GM12878 (cell line): Measurements from ENCODE around the gene CLCNKA. TPM values are rescaled to one million over a fixed set of nuclear protein-coding genes. Genes with fewer than 3 reads are reported as not detected.

Source experiments
- ATAC-seq: fragments of 200-7000 bp; cut with Tn5 transposase; 3 replicates; pipeline ENCODE4 v1.9.1; 2020; ENCODE audit warnings: mild to moderate bottlenecking, moderate library complexity
- BruUV-seq: library from RNA; stranded (reverse); fragments of 400-500 nt; replicated peaks from 2 replicates; lab custom pipeline; 2021; lab: Mats Ljungman, UMichigan
- CTCF ChIA-PET: fragments of 300-600 bp; sonication (Branson Sonifier 250); formaldehyde crosslinking; extraction: SDS; loops from one replicate; lab custom pipeline; 2021; ENCODE audit warnings: inconsistent platforms; lab: Yijun Ruan, JAX
- POLR2A ChIA-PET: fragments of 350-600 bp; formaldehyde crosslinking; extraction: SDS; loops from one replicate; lab custom pipeline; 2021; ENCODE audit warnings: inconsistent platforms; lab: Charles Lee
- RAD21 ChIA-PET: fragments of 300-600 bp; sonication (Branson Sonifier 250); formaldehyde crosslinking; loops from one replicate; lab custom pipeline; 2023; ENCODE audit warnings: antibody characterized with exemption; ENCODE audit not compliant: unreplicated experiment; lab: Charles Lee
- SMC1A ChIA-PET: fragments of 300-600 bp; sonication (Branson Sonifier 250); formaldehyde crosslinking; loops from one replicate; lab custom pipeline; 2023; ENCODE audit not compliant: unreplicated experiment, uncharacterized antibody; lab: Charles Lee
- DNase-seq: peaks from one replicate; pipeline ENCODE4 v3.0.0-alpha.2; 2011; ENCODE audit warnings: low read depth, low spot score
- FAIRE-seq: peaks from 3 replicates; lab custom pipeline; 2011; peaks lifted over from hg19 to GRCh38; lab: Jason Lieb, UNC
- H2AFZ ChIP-seq: 2 replicates; pipeline ENCODE4 v1.6.0; 2011; ENCODE audit warnings: low read depth, low read length, control low read depth; ENCODE audit not compliant: control insufficient read depth
- H3K27ac ChIP-seq: 2 replicates; pipeline ENCODE4 v1.5.1; 2011; ENCODE audit warnings: control low read depth; ENCODE audit not compliant: control insufficient read depth, insufficient read depth
- H3K27me3 ChIP-seq, 2 experiments: replicated peaks in 1 of 2; 2 replicates each; pipeline versions ENCODE4 v1.6.0 to v1.6.1; 2011; ENCODE audit warnings: low read length in 1 of 2; ENCODE audit not compliant: control insufficient read depth in 2 of 2, insufficient read depth in 2 of 2
- H3K36me3 ChIP-seq, 2 experiments: 2 replicates each; pipeline ENCODE4 v1.5.1; 2011; ENCODE audit warnings: low read length in 1 of 2; ENCODE audit not compliant: control insufficient read depth in 2 of 2, insufficient read depth in 2 of 2
- H3K4me1 ChIP-seq: 2 replicates; pipeline ENCODE4 v1.6.1; 2011; ENCODE audit warnings: mild to moderate bottlenecking, low read length, moderate library complexity, mixed read lengths; ENCODE audit not compliant: control insufficient read depth, insufficient read depth
- H3K4me2 ChIP-seq: 2 replicates; pipeline ENCODE4 v1.6.0; 2011; ENCODE audit warnings: control low read depth; ENCODE audit not compliant: control insufficient read depth, insufficient read depth
- H3K4me3 ChIP-seq: fragments of 200-600 bp; sonication (generic); 2 replicates; pipeline ENCODE4 v1.5.1; 2016
- H3K79me2 ChIP-seq: 2 replicates; pipeline ENCODE4 v1.6.0; 2011; ENCODE audit warnings: low read length; ENCODE audit not compliant: control insufficient read depth, insufficient read depth
- H3K9ac ChIP-seq: 2 replicates; pipeline ENCODE4 v1.8.0; 2011; ENCODE audit warnings: low read length, control low read depth, mixed read lengths; ENCODE audit not compliant: control insufficient read depth, insufficient read depth
- H3K9me3 ChIP-seq: replicated peaks from 3 replicates; pipeline ENCODE4 v1.5.1; 2011; ENCODE audit warnings: mild to moderate bottlenecking, low read length; ENCODE audit not compliant: control insufficient read depth, insufficient read depth
- H4K20me1 ChIP-seq: 2 replicates; pipeline ENCODE4 v1.6.0; 2011; ENCODE audit not compliant: control insufficient read depth, insufficient read depth
- CTCF ChIP-seq, 3 experiments: IDR thresholded peaks in 2 of 3; conservative IDR thresholded peaks in 1 of 3; 2 replicates each; pipeline ENCODE4 v1.5.1; 2011; ENCODE audit warnings: low read depth in 3 of 3, low read length in 3 of 3, mild to moderate bottlenecking in 3 of 3, control low read depth in 2 of 3, moderate library complexity in 2 of 3, inconsistent platforms in 1 of 3, mixed read lengths in 1 of 3; ENCODE audit not compliant: control insufficient read depth in 2 of 3, insufficient read depth in 1 of 3; ENCODE audit errors: extremely low read depth in 1 of 3
- PAX5 ChIP-seq: IDR thresholded peaks from 2 replicates; pipeline ENCODE4 v1.6.1; 2011; ENCODE audit warnings: low read depth, low read length, borderline replicate concordance
- RAD21 ChIP-seq: IDR thresholded peaks from 2 replicates; pipeline ENCODE4 v1.6.1; 2011; ENCODE audit warnings: mild to moderate bottlenecking, low read depth, low read length, moderate library complexity; ENCODE audit not compliant: insufficient read depth
- SMC3 ChIP-seq: IDR thresholded peaks from 2 replicates; pipeline ENCODE4 v1.6.1; 2011; ENCODE audit warnings: low read length, improper control_type of control experiment, borderline replicate concordance
- ZNF384 ChIP-seq: IDR thresholded peaks from 2 replicates; pipeline ENCODE4 v1.6.1; 2012; ENCODE audit warnings: low read depth, mild to moderate bottlenecking, low read length, improper control_type of control experiment, borderline replicate concordance
- WGBS: methylation state at CpG from one replicate; pipeline ENCODE4 v1.1.6; 2016; ENCODE audit warnings: low lambda C conversion rate; ENCODE audit not compliant: insufficient replicate concordance, insufficient coverage; ENCODE audit errors: missing lambda C conversion rate; 5-methylcytosine and 5-hydroxymethylcytosine counted together
- in situ Hi-C: fragments of 300-500 bp; cut with MboI; formaldehyde crosslinking; loops from 9 replicates; pipeline ENCODE4 v1.14.3; 2018; ENCODE audit warnings: mixed read lengths
- intact Hi-C: fragments of 100-400 bp; cut with micrococcal nuclease; formaldehyde crosslinking; loops from one replicate; pipeline ENCODE4 v1.14.2; 2022; ENCODE audit not compliant: unreplicated experiment
- polyA plus RNA-seq, 11 experiments: library from polyadenylated mRNA; depleted of rRNA in 4 of 11; unstranded in 6 of 11; stranded (reverse) in 5 of 11; fragments of >200 nt; fragmentation: Nextera tagmentation in 4 of 11; fragmentation: Illumina TruSeq in 1 of 11; extraction: Ambion mirVana in 4 of 11; extraction: Trizol in 1 of 11; gene quantifications; 1 replicate in 1 of 11; 2 replicates in 10 of 11; pipeline versions ENCODE4 v1.2.1 to v1.2.3, GENCODE V29; 2011 to 2016; ENCODE audit warnings: inconsistent platforms in 2 of 11, missing spikeins in 2 of 11, low read depth in 1 of 11
- total RNA-seq, 4 experiments: library from RNA; depleted of rRNA in 3 of 4; stranded (reverse); fragments of >200 nt in 3 of 4; fragmentation: Illumina TruSeq in 1 of 4; extraction: Trizol in 1 of 4; gene quantifications; 2 replicates each; pipeline versions ENCODE4 v1.2.1 to v1.2.3, GENCODE V29; 2013 to 2021

CLCNKA gene
- total and polyA plus RNA-seq, 10 of the 15 experiments (the other 5 are each of a cell fraction or from before 2014, with no cell fraction given): 0.02 to 0.15 (median 0.08) TPM; not detected in 6

DNA sequence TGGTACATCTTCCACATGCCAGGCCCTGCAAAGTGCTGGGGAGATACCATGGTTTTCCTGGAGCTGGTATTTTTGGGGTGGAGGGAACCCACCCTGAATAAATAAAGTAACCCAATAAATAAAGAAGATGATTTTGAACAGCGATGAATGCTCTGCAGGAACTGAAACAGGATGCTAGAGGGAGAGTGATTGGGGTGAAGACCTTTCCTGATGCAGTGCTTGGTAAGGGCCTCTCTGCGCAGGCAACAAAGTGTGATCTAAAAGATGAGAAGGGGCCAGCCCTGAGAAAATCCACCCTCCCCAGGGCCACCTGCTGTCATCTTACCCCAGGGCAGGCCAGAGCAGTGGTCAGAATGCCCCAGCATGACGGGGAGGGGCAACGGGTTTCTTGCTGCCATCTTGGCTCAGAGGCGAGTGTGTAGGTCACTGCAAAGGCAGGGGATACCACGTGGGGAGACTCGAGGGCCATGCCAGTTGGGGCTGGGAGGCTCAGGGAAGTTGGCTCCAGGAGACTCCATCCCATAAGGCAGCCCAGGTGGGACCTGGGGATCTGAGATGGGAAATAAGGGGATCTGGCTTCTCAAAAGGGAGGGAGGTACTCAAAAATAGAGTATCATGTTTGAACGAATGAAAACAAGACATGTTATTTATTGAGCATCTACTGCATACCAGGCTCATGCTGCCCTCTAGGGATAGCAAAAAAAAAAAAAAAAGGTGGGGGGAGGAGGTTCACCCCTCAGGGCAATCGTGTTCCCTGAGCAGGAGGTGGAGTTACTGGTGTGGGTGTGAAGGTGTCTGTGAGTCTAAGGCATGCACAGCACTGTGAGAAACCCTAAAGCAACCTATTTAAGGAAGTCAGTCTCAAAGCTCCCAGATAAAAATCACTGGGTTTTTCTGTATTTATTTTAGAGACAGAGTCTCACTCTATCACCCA lies 15.0 kb upstream of the CLCNKA start:
- SMC1A ChIA-PET: interaction anchor here (0.7 to 6.5 kb wide), 31 partner anchors 9 to 233 kb away, joined by 3 to 57 read pairs (median 3); partner anchors contain the start of gene ZBTB17
- no peaks in the 10 kb centered on the region for H3K79me2 ChIP-seq
- no peak overlapping the region for H3K27ac ChIP-seq
- H3K9me3 ChIP-seq: no peaks in the 10 kb centered on the region
- in situ Hi-C loops: no loop called here
- no TSS peak for BruUV-seq
- H3K36me3 ChIP-seq: no peaks in the 10 kb centered on the region
- H3K4me1 ChIP-seq: peaks cover 20% of the 10 kb centered on the region
- no peak for FAIRE-seq
- no peak overlapping the region for H3K4me3 ChIP-seq
- no peak overlapping the region for H2AFZ ChIP-seq
- no peak overlapping the region for H3K9ac ChIP-seq
- H3K4me2 ChIP-seq: 0 out of 2 replicates have a peak overlapping the region, but pooled peaks have one; percentile 30
- no peaks in the 10 kb centered on the region; a peak in 1 of 4 replicates for H3K27me3 ChIP-seq
- peak; percentile 58 for TF ChIP-seq RAD21
- peak; percentile 17 to 43 (median 34); a peak in 3 of 6 replicates for TF ChIP-seq CTCF (IDR thresholded peaks at IDR 0.05 in 2 of 3, conservative IDR thresholded peaks at IDR 0.05 in 1 of 3; ENCODE audit: control insufficient read depth in 2 of 3, extremely low read depth in 1 of 3, insufficient read depth in 1 of 3, low read depth in 3 of 3, low read length in 3 of 3)
- peak; percentile 53; the same call in 1 of the 2 replicates for TF ChIP-seq ZNF384
- TF ChIP-seq SMC3: peak; percentile 44; the same call in 1 of the 2 replicates
- no peak for TF ChIP-seq PAX5
- TF ChIP-seq, all 136 proteins: peak for 4
- DNase-seq: peak; percentile 24
- ChIA-PET CTCF (interaction anchor here (0.5 to 7.5 kb wide), 43 partner anchors 9 to 313 kb away, joined by 3 to 81 read pairs (median 4); partner anchors contain the start of genes CLCNKA, CLCNKB, HSPB7 and UQCRHL), RAD21 (interaction anchor here (0.6 to 4.2 kb wide), 33 partner anchors 9 to 216 kb away, joined by 3 to 26 read pairs (median 4); partner anchors contain the start of genes UQCRHL and ZBTB17), POLR2A (interaction anchor here (0.8 to 1.0 kb wide), 3 partner anchors 42 to 190 kb away, joined by 3 to 7 read pairs (median 3); no protein-coding TSS in a partner anchor)
- intact Hi-C loops: loop anchor here (2.0 to 5.0 kb wide), 2 partner anchors 192 to 205 kb away; no protein-coding TSS in a partner anchor
- WGBS: 33% methylated on average over 9 of the region's 9 CpGs
- H4K20me1 ChIP-seq: no peaks in the 10 kb centered on the region
- ATAC-seq: peak; percentile 81
